Activated T-helper 1 cell treated with anti-CD3 and anti-CD28 coated beads, Interleukin-12 subunit alpha, Interleukin-12 subunit beta, Interleukin-2, Interleukin-4 antibody, amounts not matched to agents 30 ng/mL and 10 ng/mL and 1 ng/mL, durations not matched to agents 14 hours and 24 hours and 36 hours (primary cell): ENCODE measurements around the gene DLL4. TPM values are rescaled to one million over a fixed set of nuclear protein-coding genes. Genes with fewer than 3 reads are reported as not detected.
"Not testable (repeated sequence)": the region's sequence is repeated elsewhere in the genome, so short reads cannot be mapped to it uniquely, and the experiment has no call there.

ENCODE experiments used
- DNase-seq: peaks from one replicate; pipeline ENCODE4 v3.0.0; 2021; ENCODE audit warnings: low spot score
- H3K27ac Mint-ChIP-seq: one replicate; pipeline ENCODE4 v1.8.0; 2021; ENCODE audit warnings: mild to moderate bottlenecking, mixed read lengths
- H3K27me3 Mint-ChIP-seq: one replicate; pipeline ENCODE4 v1.8.0; 2022; ENCODE audit warnings: mild to moderate bottlenecking, moderate library complexity, mixed read lengths; ENCODE audit not compliant: insufficient read depth
- H3K36me3 Mint-ChIP-seq: one replicate; pipeline ENCODE4 v1.8.0; 2021; ENCODE audit warnings: low read depth, mixed read lengths
- H3K4me1 Mint-ChIP-seq: one replicate; pipeline ENCODE4 v1.8.0; 2021; ENCODE audit warnings: low read depth, mixed read lengths
- H3K4me3 Mint-ChIP-seq: one replicate; pipeline ENCODE4 v1.8.0; 2021; ENCODE audit warnings: mild to moderate bottlenecking, moderate library complexity, mixed read lengths
- H3K9me3 Mint-ChIP-seq: one replicate; pipeline ENCODE4 v1.8.0; 2021; ENCODE audit warnings: mixed read lengths
- intact Hi-C: fragments of 100-400 bp; cut with micrococcal nuclease; formaldehyde crosslinking; loops from one replicate; pipeline ENCODE4 v1.15.1; 2024
- total RNA-seq: library from RNA; stranded (reverse); gene quantifications from 2 replicates; pipeline ENCODE4 v1.2.3, GENCODE V29; 2022

Gene DLL4
- total RNA-seq, 1 donor from 2014 or later: 0.36 TPM

DNA sequence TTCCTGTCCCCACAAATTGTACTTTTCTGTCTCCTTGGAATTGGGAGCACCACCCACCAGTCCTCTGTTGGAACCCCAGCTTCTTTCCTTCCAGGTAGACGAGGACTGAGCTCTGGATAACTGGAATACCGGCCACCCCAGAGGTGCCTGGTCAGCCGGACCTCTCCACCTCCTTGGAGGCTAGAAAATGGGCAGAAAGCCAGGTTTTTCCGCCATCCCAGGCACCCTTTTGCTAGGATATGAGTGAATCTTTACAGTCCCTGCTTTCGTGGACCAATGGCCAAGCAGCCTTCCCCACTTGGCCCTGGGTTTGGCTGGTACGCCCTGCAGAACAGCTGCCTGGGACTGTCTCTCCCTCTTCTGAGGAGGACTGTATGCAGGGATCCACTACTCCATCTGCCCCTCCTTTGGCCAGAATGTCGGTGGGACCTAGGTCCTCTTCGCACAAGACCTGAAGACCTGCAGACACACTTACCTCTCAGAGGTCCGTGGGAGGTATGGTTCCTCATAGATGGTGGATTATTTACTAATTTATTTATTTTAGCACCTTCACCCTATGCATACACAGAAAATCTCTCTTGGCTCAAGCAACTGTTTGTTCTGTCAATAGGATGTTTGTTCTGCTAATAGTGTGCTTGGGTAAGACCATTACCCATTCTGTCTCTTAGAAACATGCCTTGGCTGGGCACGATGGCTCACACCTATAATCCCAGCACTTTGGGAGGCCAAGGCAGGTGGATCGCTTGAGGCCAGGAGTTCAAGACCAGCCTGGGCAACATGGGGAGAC, 15.6 kb downstream of the DLL4 start:
- H3K4me3 Mint-ChIP-seq: peak overlapping the region; percentile 45
- no peaks in the 10 kb centered on the region for H3K9me3 Mint-ChIP-seq
- H3K4me1 Mint-ChIP-seq: peaks cover 23% of the 10 kb centered on the region
- intact Hi-C loops: loop anchor here (5.0 kb wide), 2 partner anchors 37 to 338 kb away; no protein-coding TSS in a partner anchor
- H3K27ac Mint-ChIP-seq: no peak overlapping the region
- DNase-seq: no peak
- H3K27me3 Mint-ChIP-seq: peaks cover 4% of the 10 kb centered on the region
- no peaks in the 10 kb centered on the region for H3K36me3 Mint-ChIP-seq

DNA sequence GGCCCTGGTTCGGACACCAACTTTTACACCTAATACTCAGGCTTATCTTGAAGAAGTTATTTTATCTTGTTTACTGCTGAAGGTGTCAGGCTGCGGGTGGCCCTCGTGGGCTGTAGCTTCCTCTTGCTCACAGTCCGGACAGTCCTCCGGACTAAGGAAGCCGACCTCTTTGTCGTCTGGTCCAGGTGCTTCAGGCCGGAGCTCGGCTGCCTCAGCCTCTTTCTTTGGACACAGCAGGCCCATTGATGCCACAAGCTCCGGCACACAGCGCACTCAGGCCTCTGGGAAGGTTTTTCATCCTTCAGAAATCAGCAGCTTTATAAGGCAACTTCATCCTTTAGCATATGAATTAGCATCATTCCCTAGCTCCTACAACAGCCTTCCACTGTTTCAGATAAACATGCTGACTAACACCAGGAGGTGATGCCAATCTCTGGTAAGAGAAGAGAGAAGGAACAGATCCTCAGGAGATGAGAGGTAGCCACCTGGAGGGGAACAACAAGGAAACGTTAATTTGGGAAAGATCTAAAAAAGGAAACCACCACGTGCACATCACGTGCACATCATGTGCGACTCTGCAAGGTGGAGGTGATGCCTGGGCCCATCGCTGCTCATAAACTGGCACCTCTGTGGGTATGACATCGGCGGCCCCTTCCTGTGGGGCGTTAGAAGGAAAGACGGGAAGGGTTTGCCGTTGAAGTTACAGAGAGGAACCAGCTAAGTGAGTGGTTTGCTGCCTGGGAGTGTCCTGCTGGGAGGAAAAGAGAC, 19.8 kb downstream of the DLL4 start:
- Mint-ChIP-seq H3K36me3 (no peaks in the 10 kb centered on the region), H3K27ac (no peak overlapping the region), H3K9me3 (no peaks in the 10 kb centered on the region), H3K27me3 (peaks cover 4% of the 10 kb centered on the region), H3K4me1 (peaks cover 30% of the 10 kb centered on the region), H3K4me3 (no peak overlapping the region)
- DNase-seq: no peak
- intact Hi-C loops: no loop called here

DNA sequence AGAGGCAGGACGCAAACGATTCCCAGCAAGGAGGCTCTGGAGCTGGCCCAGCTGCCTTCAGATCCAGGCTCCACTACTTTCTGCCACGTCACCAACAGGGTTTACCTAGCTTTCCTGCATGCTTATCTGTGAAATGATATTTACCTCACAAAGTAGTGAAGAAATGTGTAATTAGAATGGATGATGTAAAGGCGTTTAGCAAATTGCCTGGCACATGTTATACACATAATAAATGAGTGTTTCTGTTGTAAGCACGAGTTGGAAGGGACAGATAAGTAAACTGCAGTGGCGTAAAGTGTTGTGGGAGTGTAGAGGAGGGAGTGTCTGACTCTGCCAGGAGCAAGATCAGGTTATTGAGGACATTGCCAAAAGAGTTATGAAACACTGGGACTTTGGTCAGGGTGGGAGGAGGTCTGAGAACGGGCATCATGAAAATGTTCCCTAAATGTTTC, 20.6 kb downstream of the DLL4 start:
- intact Hi-C loops: loop anchor here (5.0 kb wide), 1 partner anchor 142 kb away; the partner anchor contains the start of genes DNAJC17 and ZFYVE19
- DNase-seq: no peak
- Mint-ChIP-seq H3K4me3 (no peak overlapping the region), H3K4me1 (peaks cover 39% of the 10 kb centered on the region), H3K9me3 (no peaks in the 10 kb centered on the region), H3K27me3 (peaks cover 2% of the 10 kb centered on the region), H3K27ac (no peak overlapping the region), H3K36me3 (no peaks in the 10 kb centered on the region)

DNA sequence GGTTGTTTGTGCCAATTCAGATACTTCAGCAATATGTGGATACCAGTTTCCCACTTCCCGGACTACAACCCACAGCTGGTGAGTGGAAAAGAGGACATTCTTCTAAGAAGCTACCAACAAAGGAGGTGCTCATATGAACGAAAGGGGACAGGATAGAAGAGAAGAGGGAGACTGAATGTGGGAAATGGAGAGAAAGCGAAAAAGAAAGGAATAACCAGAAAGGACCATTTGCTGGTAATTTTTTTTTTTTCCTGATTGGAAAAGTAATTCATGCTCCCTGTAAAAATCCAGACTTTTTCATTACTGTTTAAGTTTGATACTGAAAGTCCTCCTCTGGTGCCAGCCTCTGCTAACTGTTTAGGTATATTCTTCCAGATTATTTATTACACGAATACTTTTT, 22.6 kb downstream of the DLL4 start:
- DNase-seq: no peak
- Mint-ChIP-seq H3K27ac (peak overlapping the region; percentile 76), H3K4me3 (peak overlapping the region; percentile 92), H3K36me3 (peaks cover 3% of the 10 kb centered on the region), H3K4me1 (peaks cover 48% of the 10 kb centered on the region), H3K27me3 (no peaks in the 10 kb centered on the region), H3K9me3 (no peaks in the 10 kb centered on the region)
- intact Hi-C loops: loop anchor here (2.0 to 5.0 kb wide), 3 partner anchors 144 to 381 kb away; partner anchors contain the start of genes DNAJC17, NUSAP1, OIP5 and ZFYVE19

DNA sequence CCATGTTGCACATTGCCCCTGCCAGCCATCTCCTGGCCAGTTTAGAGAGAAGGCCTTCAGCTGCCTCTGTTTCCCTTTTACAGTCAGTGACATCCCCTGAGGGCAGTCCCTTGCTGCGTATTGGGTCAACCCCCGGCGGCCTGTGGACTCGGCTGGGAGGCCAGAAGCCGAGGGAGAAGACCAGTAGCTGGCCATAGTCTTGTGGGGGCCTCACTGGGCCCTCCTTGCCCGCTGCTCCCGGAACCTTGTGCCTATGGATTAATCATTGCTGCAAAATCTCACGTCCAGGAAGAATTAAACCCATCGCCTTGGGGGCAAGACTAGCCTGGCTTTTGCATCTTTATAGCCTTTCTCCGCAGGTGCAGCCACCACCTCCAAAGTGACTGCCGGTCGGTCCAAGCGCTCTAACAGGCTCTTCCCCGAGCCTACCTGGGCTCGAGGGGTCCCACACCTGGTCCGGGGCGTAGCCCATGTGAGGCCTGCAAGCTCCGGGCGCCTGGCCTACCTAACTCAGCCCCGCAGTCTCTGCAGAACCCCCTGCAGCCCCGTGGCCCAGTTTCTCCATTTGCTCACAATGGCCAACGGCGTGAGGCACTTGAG, 23.3 kb downstream of the DLL4 start:
- Mint-ChIP-seq H3K27ac (peak overlapping the region; percentile 89), H3K4me1 (peaks cover 48% of the 10 kb centered on the region), H3K36me3 (peaks cover 3% of the 10 kb centered on the region), H3K4me3 (peak overlapping the region; percentile 92), H3K9me3 (no peaks in the 10 kb centered on the region), H3K27me3 (no peaks in the 10 kb centered on the region)
- no peak for DNase-seq
- intact Hi-C loops: loop anchor here (2.0 to 5.0 kb wide), 3 partner anchors 145 to 380 kb away; partner anchors contain the start of genes DNAJC17, NUSAP1, OIP5 and ZFYVE19

DNA sequence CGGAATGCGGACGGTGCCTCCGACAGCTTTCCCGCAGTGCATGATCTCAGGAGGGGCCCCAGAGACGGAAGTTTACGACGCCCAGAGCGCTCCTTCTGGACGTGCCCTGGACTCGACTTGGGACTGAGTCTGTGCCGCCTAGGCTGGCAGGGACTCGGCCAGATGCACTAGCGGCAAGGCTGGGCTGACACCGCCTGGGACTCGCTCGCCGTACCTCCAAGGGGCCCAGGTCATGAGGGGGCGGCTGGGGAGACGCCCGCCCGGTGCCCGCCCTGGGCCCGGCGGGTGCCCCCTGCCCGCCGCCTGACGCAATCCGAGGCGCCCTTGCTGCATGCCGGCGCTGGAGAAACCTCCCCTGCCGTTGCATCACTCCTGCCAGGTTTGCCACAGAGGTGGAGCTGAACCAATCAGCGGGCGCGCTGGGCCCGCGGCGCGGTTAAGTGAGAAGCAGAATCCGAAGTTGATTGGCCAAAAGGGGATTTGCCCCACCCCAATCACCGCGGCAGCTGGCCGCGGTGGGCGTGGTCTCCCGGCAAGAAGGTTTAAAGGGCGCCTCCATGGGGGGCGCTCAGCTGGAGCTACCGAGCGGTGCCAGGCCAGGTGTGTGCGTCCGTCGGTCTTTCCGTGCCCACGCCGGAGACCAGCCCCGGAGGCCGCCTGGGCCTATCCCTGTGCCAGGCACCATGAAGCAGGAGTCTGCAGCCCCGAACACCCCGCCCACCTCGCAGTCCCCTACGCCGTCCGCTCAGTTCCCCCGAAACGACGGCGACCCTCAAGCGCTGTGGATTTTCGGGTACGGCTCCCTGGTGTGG, 24.0 kb downstream of the DLL4 start, which contains the start of gene CHAC1:
CHAC1 (plus strand) TSS at position 571 of the 812 bp plus-strand sequence; CDS start at position 684, 113 bp downstream.
- no peaks in the 10 kb centered on the region for H3K9me3 Mint-ChIP-seq
- no peaks in the 10 kb centered on the region for H3K27me3 Mint-ChIP-seq
- peaks cover 48% of the 10 kb centered on the region for H3K4me1 Mint-ChIP-seq
- H3K4me3 Mint-ChIP-seq: peak within 1 kb of the TSS; percentile 92
- intact Hi-C loops: loop anchor here (1.0 to 5.0 kb wide), 7 partner anchors 11 to 384 kb away; partner anchors contain the start of genes CHP1, DNAJC17, NUSAP1 and OIP5
- H3K27ac Mint-ChIP-seq: peak within 1 kb of the TSS; percentile 89
- peak; percentile 96 for DNase-seq
- peaks cover 3% of the 10 kb centered on the region for H3K36me3 Mint-ChIP-seq

DNA sequence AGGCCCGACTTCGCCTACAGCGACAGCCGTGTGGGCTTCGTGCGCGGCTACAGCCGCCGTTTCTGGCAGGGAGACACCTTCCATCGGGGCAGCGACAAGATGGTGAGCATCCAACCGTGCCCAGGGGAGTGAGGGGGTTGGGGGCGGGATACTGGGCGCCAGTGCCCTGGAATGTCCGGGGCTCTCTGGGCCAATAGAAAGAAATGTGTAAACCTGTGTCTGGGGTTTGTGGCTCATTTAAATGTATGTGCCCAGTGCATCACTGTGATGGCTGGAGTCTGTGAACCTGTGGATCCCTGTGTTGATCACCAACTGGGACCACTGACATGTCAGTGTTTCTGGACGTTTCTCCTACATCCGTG, 24.6 kb downstream of the DLL4 start:
- Mint-ChIP-seq H3K4me1 (peaks cover 48% of the 10 kb centered on the region), H3K27me3 (no peaks in the 10 kb centered on the region), H3K9me3 (no peaks in the 10 kb centered on the region), H3K27ac (peak overlapping the region; percentile 89), H3K36me3 (peaks cover 3% of the 10 kb centered on the region), H3K4me3 (peak overlapping the region; percentile 92)
- intact Hi-C loops: loop anchor here (1.0 to 5.0 kb wide), 7 partner anchors 11 to 384 kb away; partner anchors contain the start of genes CHP1, DNAJC17, NUSAP1 and OIP5
- no peak for DNase-seq

DNA sequence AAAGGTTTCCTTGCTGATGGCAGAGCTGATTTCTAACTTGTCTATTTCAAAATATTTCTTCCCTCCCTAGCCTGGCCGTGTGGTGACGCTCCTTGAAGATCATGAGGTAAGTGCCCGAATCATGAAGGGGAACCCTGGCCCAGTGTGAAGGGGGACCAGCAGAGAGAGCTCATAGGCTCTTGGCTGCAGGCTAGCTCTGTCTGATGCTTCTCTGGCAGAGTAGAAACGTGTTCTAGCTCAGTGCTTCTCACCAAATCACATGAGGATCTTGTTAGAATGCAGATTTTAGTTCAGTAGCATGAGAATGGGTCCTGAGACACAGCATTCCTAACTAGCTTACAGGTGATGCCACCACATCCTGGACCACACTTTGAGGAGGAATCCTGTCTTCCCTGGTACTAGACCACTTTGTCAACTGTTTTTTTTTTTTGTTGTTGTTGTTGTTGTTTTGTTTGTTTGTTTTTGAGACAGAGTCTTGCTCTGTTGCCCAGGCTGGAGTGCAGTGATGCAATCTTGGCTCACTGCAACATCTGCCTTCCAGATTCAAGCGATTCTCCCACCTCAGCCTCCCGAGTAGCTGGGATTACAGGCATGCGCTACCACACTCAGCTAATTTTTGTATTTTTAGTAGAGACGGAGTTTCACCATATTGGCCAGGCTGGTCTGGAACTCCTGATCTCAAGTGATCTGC, 25.2 kb downstream of the DLL4 start:
- peaks cover 48% of the 10 kb centered on the region for H3K4me1 Mint-ChIP-seq
- H3K4me3 Mint-ChIP-seq: peak overlapping the region; percentile 92
- H3K27ac Mint-ChIP-seq: peak overlapping the region; percentile 80
- H3K36me3 Mint-ChIP-seq, DNase-seq, H3K9me3 Mint-ChIP-seq, H3K27me3 Mint-ChIP-seq: not testable (repeated sequence)
- intact Hi-C loops: loop anchor here (5.0 kb wide), 1 partner anchor 147 kb away; the partner anchor contains the start of genes DNAJC17 and ZFYVE19

DNA sequence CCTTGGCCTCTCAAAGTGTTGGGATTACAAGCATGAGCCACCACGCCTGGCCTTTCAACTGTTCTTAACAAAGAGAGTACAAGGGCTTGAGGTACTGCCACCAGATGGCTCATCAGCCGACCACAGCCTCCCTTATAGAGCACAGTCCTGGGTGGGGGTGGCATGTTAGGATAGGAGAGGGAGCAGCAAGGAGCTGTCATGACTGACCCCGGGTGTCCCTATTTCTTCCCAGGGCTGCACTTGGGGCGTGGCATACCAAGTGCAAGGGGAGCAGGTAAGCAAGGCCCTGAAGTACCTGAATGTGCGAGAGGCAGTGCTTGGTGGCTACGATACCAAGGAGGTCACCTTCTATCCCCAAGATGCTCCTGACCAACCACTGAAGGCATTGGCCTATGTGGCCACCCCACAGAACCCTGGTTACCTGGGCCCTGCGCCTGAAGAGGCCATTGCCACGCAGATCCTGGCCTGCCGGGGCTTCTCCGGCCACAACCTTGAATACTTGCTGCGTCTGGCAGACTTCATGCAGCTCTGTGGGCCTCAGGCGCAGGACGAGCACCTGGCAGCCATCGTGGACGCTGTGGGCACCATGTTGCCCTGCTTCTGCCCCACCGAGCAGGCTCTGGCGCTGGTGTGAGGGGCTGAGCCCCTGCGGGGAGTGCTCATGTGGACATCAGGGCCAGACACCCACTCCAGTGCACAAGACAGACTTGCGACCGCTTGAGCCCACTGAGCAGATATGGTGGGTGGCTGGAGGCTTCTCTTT, 26.2 kb downstream of the DLL4 start:
- peak overlapping the region; percentile 92 for H3K4me3 Mint-ChIP-seq
- intact Hi-C loops: no loop called here
- no peak for DNase-seq
- H3K4me1 Mint-ChIP-seq: peaks cover 55% of the 10 kb centered on the region
- H3K27ac Mint-ChIP-seq: no peak overlapping the region
- H3K9me3 Mint-ChIP-seq: no peaks in the 10 kb centered on the region
- peaks cover 3% of the 10 kb centered on the region for H3K27me3 Mint-ChIP-seq
- H3K36me3 Mint-ChIP-seq: peaks cover 3% of the 10 kb centered on the region

DNA sequence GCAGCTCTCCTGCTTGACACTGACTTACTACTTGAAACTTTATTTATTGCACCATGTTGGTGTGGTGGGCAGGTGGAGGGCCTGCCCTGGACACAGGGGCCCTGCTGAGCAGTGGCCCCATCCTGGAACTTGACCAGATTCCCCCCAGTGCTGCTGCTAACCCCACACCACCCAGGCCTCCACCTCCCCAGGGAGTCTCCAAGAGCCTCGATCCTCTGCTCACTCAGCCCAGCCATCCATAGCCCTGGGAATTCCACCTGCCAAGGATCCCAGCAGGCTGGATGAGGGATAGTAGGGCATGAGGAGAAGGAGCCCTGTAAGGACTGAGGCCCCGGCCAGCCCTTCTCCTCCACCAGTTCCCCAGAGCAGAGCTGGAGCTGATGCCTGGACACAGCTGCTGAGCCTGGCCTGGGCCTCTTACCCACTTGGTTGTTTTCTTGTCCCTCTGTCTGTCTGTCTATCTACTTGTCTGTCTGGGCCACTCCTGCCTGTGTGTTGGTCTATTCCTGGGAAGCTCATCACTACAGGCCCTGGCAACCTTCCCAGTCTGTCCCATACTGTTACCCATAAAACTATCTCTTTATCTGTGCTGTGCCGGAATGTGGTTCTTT, 26.9 kb downstream of the DLL4 start:
- H3K4me1 Mint-ChIP-seq: peaks cover 55% of the 10 kb centered on the region
- peaks cover 3% of the 10 kb centered on the region for H3K27me3 Mint-ChIP-seq
- H3K9me3 Mint-ChIP-seq: no peaks in the 10 kb centered on the region
- intact Hi-C loops: no loop called here
- no peak overlapping the region for H3K27ac Mint-ChIP-seq
- peaks cover 3% of the 10 kb centered on the region for H3K36me3 Mint-ChIP-seq
- no peak for DNase-seq
- peak overlapping the region; percentile 62 for H3K4me3 Mint-ChIP-seq
